Transverse colon (tissue), 4 donors: ENCODE measurements around the gene SNX33. TPM values are rescaled to one million over a fixed set of nuclear protein-coding genes. Genes with fewer than 3 reads are reported as not detected.
"Not testable (repeated sequence)": the region's sequence is repeated elsewhere in the genome, so short reads cannot be mapped to it uniquely, and the experiment has no call there.

Source experiments
- DNase-seq: peaks from one replicate; pipeline ENCODE4 v3.0.0-alpha.2; 2019
- H3K27ac ChIP-seq, 4 donors: fragments of 200-600 bp; sonication (generic); 2 replicates each; pipeline ENCODE4 v1.5.1; 2016 to 2018; ENCODE audit warnings: inconsistent platforms in 4 of 4
- H3K27me3 ChIP-seq: fragments of 200-600 bp; sonication (generic); 2 replicates; pipeline ENCODE4 v1.5.1; 2017; ENCODE audit warnings: inconsistent platforms
- H3K36me3 ChIP-seq, 4 donors: fragments of 200-600 bp; sonication (generic); 2 replicates each; pipeline ENCODE4 v1.5.1; 2017 to 2019; ENCODE audit warnings: inconsistent platforms in 4 of 4
- H3K4me1 ChIP-seq, 4 donors: fragments of 200-600 bp; sonication (generic); 2 replicates each; pipeline ENCODE4 v1.5.1; 2017 to 2020; ENCODE audit warnings: inconsistent platforms in 4 of 4
- H3K4me3 ChIP-seq, 4 donors: fragments of 200-600 bp; sonication (generic); 1 replicate in 1 of 4; 2 replicates in 3 of 4; pipeline versions ENCODE4 v1.5.1 to v1.6.1; 2017 to 2019; ENCODE audit warnings: inconsistent platforms in 4 of 4
- H3K9me3 ChIP-seq, 2 donors: fragments of 200-600 bp; sonication (generic); 2 replicates each; pipeline ENCODE4 v1.5.1; 2017 to 2019; ENCODE audit warnings: inconsistent platforms in 2 of 2
- CTCF ChIP-seq, 5 experiments: fragments of 200-600 bp in 3 of 5; fragments of 450-650 bp in 2 of 5; sonication (generic) in 3 of 5; IDR thresholded peaks; 1 replicate in 2 of 5; 2 replicates in 3 of 5; pipeline ENCODE4 v1.5.1; 2016 to 2017; ENCODE audit warnings: antibody characterized with exemption in 5 of 5, inconsistent platforms in 3 of 5, mild to moderate bottlenecking in 2 of 5, moderate library complexity in 1 of 5
- EP300 ChIP-seq: sonication (generic); formaldehyde crosslinking; IDR thresholded peaks from one replicate; pipeline ENCODE4 v1.6.1; 2017; ENCODE audit warnings: antibody characterized with exemption, low read depth
- POLR2A ChIP-seq: fragments of 450-650 bp; IDR thresholded peaks from one replicate; pipeline ENCODE4 v1.6.1; 2016; ENCODE audit warnings: antibody characterized with exemption, mild to moderate bottlenecking, moderate library complexity
- POLR2AphosphoS5 ChIP-seq, 3 donors: sonication (generic); formaldehyde crosslinking; IDR thresholded peaks; one replicate each; pipeline ENCODE4 v1.6.1; 2016; ENCODE audit warnings: antibody characterized with exemption in 3 of 3
- WGBS, 2 donors: methylation state at CpG; one replicate each; pipeline ENCODE4 v1.1.5; 2018; ENCODE audit warnings: low coverage in 1 of 2; 5-methylcytosine and 5-hydroxymethylcytosine counted together
- in situ Hi-C, 4 donors: fragments of 200-750 bp; cut with MboI; loops; one replicate each; pipeline versions ENCODE4 v1.15.0 to v1.15.1; 2017; ENCODE audit warnings: low sequenced_read_pairs in 3 of 4, low pct_ligation_motif_present in 1 of 4, low pct_unique_long_range_greater_than_20kb in 1 of 4
- intact Hi-C: fragments of 100-400 bp; cut with DNase I; formaldehyde crosslinking; loops from one replicate; pipeline ENCODE4 v1.15.1; 2023; ENCODE audit warnings: low total_unique reads
- total RNA-seq, 4 donors: library from RNA; depleted of rRNA; stranded (reverse); fragments of >200 nt; gene quantifications; one replicate each; pipeline ENCODE4 v1.1.0, GENCODE V29; 2016

SNX33 gene
- total RNA-seq, 4 donors from 2014 or later: 26.5 to 52.0 (median 36.5) TPM

GRCh38 chr15:75705854-75706681 lies 58.4 kb downstream of the SNX33 start:
- Histone ChIP-seq H3K27me3 (no peaks in the 10 kb centered on the region), H3K27ac (peak overlapping the region; percentile 75 to 88 (median 82)), H3K4me3 (no peak overlapping the region), H3K36me3 (no peaks in the 10 kb centered on the region), H3K4me1 (peaks cover 18 to 45% (median 24%) of the 10 kb centered on the region in 4 donors), H3K9me3 (no peaks in the 10 kb centered on the region)
- intact Hi-C loops (no loop called here), in situ Hi-C loops (no loop called here)
- WGBS, 2 donors: 75% methylated on average over 14 of the region's 14 CpGs; no CpG with 5 or more reads in 1 of the 2 donors
- TF ChIP-seq POLR2A (no peak), POLR2AphosphoS5 (IDR thresholded peaks at IDR 0.05) (no peak), EP300 (no peak)
- DNase-seq: no peak

- in situ Hi-C loops: no loop called here
- Histone ChIP-seq H3K9me3 (no peaks in the 10 kb centered on the region), H3K4me1 (peaks cover 17 to 40% (median 19%) of the 10 kb centered on the region in 4 donors), H3K4me3 (no peak overlapping the region), H3K27ac (peak overlapping the region; percentile 59 to 88 (median 82)), H3K27me3 (no peaks in the 10 kb centered on the region), H3K36me3 (no peaks in the 10 kb centered on the region)
- WGBS, 2 donors: 71% methylated on average over 2 of the region's 2 CpGs; no CpG with 5 or more reads in 1 of the 2 donors
- TF ChIP-seq EP300 (no peak), POLR2A (no peak), POLR2AphosphoS5 (IDR thresholded peaks at IDR 0.05) (no peak), CTCF (IDR thresholded peaks at IDR 0.05) (no peak)
- DNase-seq: no peak
- intact Hi-C loops: no loop called here
Observed at GRCh38 chr15:75706682-75706954, 58.9 kb downstream of the SNX33 start.

GRCh38 chr15:75709458-75709857 lies 61.7 kb downstream of the SNX33 start:
- H3K27me3 ChIP-seq, in situ Hi-C loops, H3K9me3 ChIP-seq, H3K36me3 ChIP-seq, intact Hi-C loops: not testable (repeated sequence)
- peak; percentile 68 for DNase-seq
- H3K27ac ChIP-seq: peak overlapping the region; percentile 72 to 91 (median 78)
- TF ChIP-seq POLR2AphosphoS5 (IDR thresholded peaks at IDR 0.05): peak; percentile 47 to 68 (median 63)
- peak; percentile 84 for TF ChIP-seq EP300
- H3K4me3 ChIP-seq: peak overlapping the region in 1 of 4 donors; percentile 7
- peaks cover 18 to 46% (median 24%) of the 10 kb centered on the region in 4 donors for H3K4me1 ChIP-seq
- WGBS, 2 donors: 65% methylated on average over 12 of the region's 15 CpGs; no CpG with 5 or more reads in 1 of the 2 donors

- 76% methylated on average over 5 of the region's 5 CpGs; no CpG with 5 or more reads in 1 of the 2 donors for WGBS, 2 donors
- H3K27me3 ChIP-seq, H3K9me3 ChIP-seq, H3K4me3 ChIP-seq, DNase-seq, intact Hi-C loops, in situ Hi-C loops, H3K36me3 ChIP-seq: not testable (repeated sequence)
- Histone ChIP-seq H3K4me1 (peaks cover 17 to 50% (median 23%) of the 10 kb centered on the region in 4 donors), H3K27ac (peak overlapping the region; percentile 72 to 84 (median 78))
Observed at GRCh38 chr15:75710874-75711273, 63.2 kb downstream of the SNX33 start.

GRCh38 chr15:75711495-75711894 lies 63.8 kb downstream of the SNX33 start:
- WGBS, 2 donors: 51% methylated on average over 7 of the region's 7 CpGs; no CpG with 5 or more reads in 1 of the 2 donors
- DNase-seq, H3K27me3 ChIP-seq, H3K36me3 ChIP-seq, H3K9me3 ChIP-seq, in situ Hi-C loops, intact Hi-C loops: not testable (repeated sequence)
- H3K4me1 ChIP-seq: peaks cover 17 to 51% (median 23%) of the 10 kb centered on the region in 4 donors
- TF ChIP-seq POLR2AphosphoS5 (IDR thresholded peaks at IDR 0.05): peak in 1 of 3 donors; percentile 18
- H3K4me3 ChIP-seq: peak overlapping the region in 3 of 4 donors; percentile 14 to 40 (median 36)
- H3K27ac ChIP-seq: peak overlapping the region; percentile 63 to 96 (median 86)

Other genes starting within 250 kb of the SNX33 start
- 10 to 100 TPM; 39.3 to 88.0 (median 72.6) TPM for gene SIN3A, start 196.2 kb upstream of the SNX33 start, total RNA-seq
- 10 to 100 TPM; 16.5 to 36.3 (median 29.6) TPM for gene PTPN9, start 68.6 kb upstream of the SNX33 start, total RNA-seq
- gene SNUPN, start 22.2 kb upstream of the SNX33 start, total RNA-seq: 10 to 100 TPM in 3 of 4 donors, 1 to 10 TPM in 1; 9.4 to 29.5 (median 23.2) TPM
- gene IMP3, start 7.7 kb upstream of the SNX33 start, total RNA-seq: 100 to 1,000 TPM in 2 of 4 donors, 10 to 100 TPM in 2; 37.2 to 131 (median 108) TPM
- gene CSPG4, start 64.9 kb downstream of the SNX33 start, total RNA-seq: 10 to 100 TPM; 11.2 to 60.9 (median 31.3) TPM
- 10 to 100 TPM; 21.2 to 53.7 (median 26.9) TPM for gene UBE2Q2, start 195.5 kb downstream of the SNX33 start, total RNA-seq